ENCODE measurements around the gene GSTT2B.
"Not testable (repeated sequence)": the region's sequence is repeated elsewhere in the genome, so short reads cannot be mapped to it uniquely, and the experiment has no call there.

Gene GSTT2B

DNA sequence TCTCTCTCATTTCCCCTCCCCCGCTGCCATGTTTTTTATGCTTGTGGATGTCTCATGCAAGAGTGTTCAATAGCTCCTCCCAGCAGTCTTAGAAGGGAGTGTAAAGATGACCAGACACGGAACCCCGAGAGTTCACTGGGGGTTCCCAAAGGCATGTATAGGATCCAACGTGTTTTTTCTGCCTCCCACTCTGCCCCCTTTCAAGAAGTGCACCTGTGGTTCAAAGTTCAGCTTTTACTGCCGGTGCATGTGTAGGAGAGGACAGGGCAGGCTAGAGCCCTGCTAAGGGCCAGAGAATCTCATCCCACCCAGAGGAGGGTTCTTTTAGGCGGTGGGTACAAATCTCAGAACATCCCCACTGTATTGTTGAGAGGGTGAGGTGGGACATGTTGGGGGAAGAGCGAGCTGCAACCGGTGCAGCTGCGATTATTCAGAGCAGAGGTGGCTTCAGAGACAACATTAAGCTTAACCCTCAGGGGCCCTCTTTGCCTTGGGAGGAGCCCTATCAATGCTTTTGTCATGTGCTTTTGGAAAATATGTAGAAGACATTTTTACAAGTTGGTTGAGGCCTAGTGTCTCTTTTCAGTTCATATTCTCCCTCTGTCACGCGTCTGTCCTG is 52.3 kb downstream of the GSTT2B start:
- Mint-ChIP-seq H3K36me3 (ENCODE audit: low read depth) (no peaks in the 10 kb centered on the region), H3K4me3 (no peak overlapping the region), H3K27me3 (peaks cover 14% of the 10 kb centered on the region), H3K27ac (no peak overlapping the region), H3K9me3 (no peaks in the 10 kb centered on the region), H3K4me1 (peaks cover 10% of the 10 kb centered on the region)
- ATAC-seq (no peak), DNase-seq (no peak)

DNA sequence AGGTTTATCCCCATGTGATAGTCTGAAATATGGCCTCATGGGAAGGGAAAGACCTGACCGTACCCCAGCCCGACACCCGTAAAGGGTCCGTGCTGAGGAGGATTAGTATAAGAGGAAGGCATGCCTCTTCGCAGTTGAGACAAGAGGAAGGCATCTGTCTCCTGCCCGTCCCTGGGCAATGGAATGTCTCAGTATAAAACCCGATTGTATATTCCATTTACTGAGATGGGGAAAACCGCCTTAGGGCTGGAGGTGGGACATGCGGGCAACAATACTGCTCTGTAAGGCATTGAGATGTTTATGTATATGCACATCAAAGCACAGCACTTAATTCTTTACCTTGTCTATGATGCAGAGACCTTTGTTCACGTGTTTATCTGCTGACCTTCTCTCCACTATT is 53.6 kb downstream of the GSTT2B start:
- DNase-seq; ATAC-seq; H3K4me3 Mint-ChIP-seq; H3K27ac Mint-ChIP-seq; H3K9me3 Mint-ChIP-seq; H3K36me3 Mint-ChIP-seq (ENCODE audit: low read depth); H3K4me1 Mint-ChIP-seq: not testable (repeated sequence)
- H3K27me3 Mint-ChIP-seq, result peaks cover 14% of the 10 kb centered on the region

Data from activated naive CD8-positive, alpha-beta T cell treated with anti-CD3 and anti-CD28 coated beads, Interleukin-2, amount 50 U/mL, for 24 hours (primary cell).